ENCODE results near the gene IFNAR1. TPM values are rescaled to one million over a fixed set of nuclear protein-coding genes. Genes with fewer than 3 reads are reported as not detected.

Gene IFNAR1
- total RNA-seq, 3 donors from 2014 or later (not counting 1 experiment from before 2014, with no cell fraction given) = 15.0 to 21.3 (median 19.3) TPM

DNA sequence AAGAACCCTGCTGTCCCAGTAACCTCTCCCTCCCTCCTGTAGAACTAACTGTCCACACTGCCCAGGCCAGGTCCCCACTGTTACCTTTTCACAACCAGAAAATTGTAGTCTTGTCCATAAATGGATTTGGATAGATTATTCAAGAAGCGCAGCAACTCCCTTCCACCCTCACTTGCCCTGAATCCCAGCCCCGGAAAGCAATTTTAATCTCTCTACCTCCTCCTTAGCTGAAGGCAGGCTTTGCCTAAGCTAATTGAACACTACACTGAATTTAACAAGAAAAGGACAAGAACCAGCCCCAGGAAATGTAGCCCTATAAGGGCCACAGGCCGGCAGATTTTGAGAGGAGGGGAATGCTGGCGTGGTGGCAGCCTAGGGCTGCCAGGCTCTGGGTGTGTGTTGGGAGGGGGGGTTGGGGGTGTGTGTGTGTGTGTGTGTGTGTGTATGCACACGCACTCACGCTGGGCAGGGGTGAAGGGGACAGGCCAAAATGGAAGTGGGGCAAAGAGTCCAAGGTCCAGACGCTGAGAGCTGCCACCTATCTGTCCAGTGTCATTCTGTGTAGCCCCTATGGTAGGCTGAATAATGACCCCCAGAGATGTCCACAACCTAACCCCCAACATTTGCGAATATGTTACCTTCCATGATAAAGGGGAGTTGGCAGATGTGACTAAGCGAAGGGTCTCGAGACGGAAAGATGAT, 67.7 kb downstream of the IFNAR1 start:
- Mint-ChIP-seq H3K36me3 (no peaks in the 10 kb centered on the region), H3K4me3 (no peak overlapping the region), H3K27ac (no peak overlapping the region), H3K4me1 (no peaks in the 10 kb centered on the region), H3K27me3 (ENCODE audit: low read depth in 2 of 2) (peaks cover 54 to 68% of the 10 kb centered on the region in 2 donors), H3K9me3 (no peaks in the 10 kb centered on the region)
- intact Hi-C loops (cut with micrococcal nuclease) = no loop called here
- no peak for DNase-seq
- no peak overlapping the region for H3K4me3 ChIP-seq (ENCODE audit: low read length)
- H3K27me3 ChIP-seq (ENCODE audit: control insufficient read depth, insufficient read depth, low read length) = peaks cover 66% of the 10 kb centered on the region
- ATAC-seq = no peak
- H3K9me3 ChIP-seq (ENCODE audit: control insufficient read depth, insufficient read depth, low read length) = no peaks in the 10 kb centered on the region
- WGBS (ENCODE audit: insufficient coverage) = 86% methylated on average over 11 of the region's 11 CpGs
- no peak overlapping the region for H3K27ac ChIP-seq (ENCODE audit: low read length)
- TF ChIP-seq, protein P1, sequence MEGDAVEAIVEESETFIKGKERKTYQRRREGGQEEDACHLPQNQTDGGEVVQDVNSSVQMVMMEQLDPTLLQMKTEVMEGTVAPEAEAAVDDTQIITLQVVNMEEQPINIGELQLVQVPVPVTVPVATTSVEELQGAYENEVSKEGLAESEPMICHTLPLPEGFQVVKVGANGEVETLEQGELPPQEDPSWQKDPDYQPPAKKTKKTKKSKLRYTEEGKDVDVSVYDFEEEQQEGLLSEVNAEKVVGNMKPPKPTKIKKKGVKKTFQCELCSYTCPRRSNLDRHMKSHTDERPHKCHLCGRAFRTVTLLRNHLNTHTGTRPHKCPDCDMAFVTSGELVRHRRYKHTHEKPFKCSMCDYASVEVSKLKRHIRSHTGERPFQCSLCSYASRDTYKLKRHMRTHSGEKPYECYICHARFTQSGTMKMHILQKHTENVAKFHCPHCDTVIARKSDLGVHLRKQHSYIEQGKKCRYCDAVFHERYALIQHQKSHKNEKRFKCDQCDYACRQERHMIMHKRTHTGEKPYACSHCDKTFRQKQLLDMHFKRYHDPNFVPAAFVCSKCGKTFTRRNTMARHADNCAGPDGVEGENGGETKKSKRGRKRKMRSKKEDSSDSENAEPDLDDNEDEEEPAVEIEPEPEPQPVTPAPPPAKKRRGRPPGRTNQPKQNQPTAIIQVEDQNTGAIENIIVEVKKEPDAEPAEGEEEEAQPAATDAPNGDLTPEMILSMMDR (IDR thresholded peaks at IDR 0.05) = no peak
- H3K36me3 ChIP-seq (ENCODE audit: control insufficient read depth, insufficient read depth, low read length) = no peaks in the 10 kb centered on the region
- peaks cover 14% of the 10 kb centered on the region for H3K4me1 ChIP-seq (ENCODE audit: control insufficient read depth, insufficient read depth, low read length)

DNA sequence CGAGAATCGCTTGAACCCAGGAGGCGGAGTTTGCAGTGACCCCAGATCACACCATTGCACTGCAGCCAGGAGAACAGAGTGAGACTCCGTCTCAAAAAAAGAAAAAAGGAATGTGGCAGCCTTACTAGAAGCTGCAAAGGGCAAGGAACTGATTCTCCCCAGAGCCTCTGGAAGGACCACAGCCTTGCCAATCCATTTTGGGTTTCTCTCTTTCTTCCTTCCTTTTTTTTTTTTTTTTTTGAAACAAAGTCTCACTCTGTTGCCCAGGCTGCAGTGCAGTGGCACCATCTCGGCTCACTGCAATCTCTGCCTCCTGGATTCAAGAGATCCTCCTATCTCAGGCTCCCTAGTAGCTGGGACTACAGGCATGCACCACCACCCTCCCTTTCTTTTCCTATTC, 68.6 kb downstream of the IFNAR1 start:
- H3K27ac ChIP-seq (ENCODE audit: low read length) = no peak overlapping the region
- no peak overlapping the region for H3K4me3 Mint-ChIP-seq
- ATAC-seq = no peak
- WGBS (ENCODE audit: insufficient coverage) = 81% methylated on average over 5 of the region's 5 CpGs
- H3K27me3 ChIP-seq (ENCODE audit: control insufficient read depth, insufficient read depth, low read length) = peaks cover 64% of the 10 kb centered on the region
- intact Hi-C loops (cut with micrococcal nuclease) = no loop called here
- peaks cover 60 to 73% of the 10 kb centered on the region in 2 donors for H3K27me3 Mint-ChIP-seq (ENCODE audit: low read depth in 2 of 2)
- no peaks in the 10 kb centered on the region for H3K9me3 Mint-ChIP-seq
- H3K4me1 Mint-ChIP-seq = no peaks in the 10 kb centered on the region
- H3K4me1 ChIP-seq (ENCODE audit: control insufficient read depth, insufficient read depth, low read length) = peaks cover 14% of the 10 kb centered on the region
- no peaks in the 10 kb centered on the region for H3K9me3 ChIP-seq (ENCODE audit: control insufficient read depth, insufficient read depth, low read length)
- no peak overlapping the region for H3K27ac Mint-ChIP-seq
- no peak overlapping the region for H3K4me3 ChIP-seq (ENCODE audit: low read length)
- TF ChIP-seq, protein P1 (IDR thresholded peaks at IDR 0.05) = no peak
- H3K36me3 Mint-ChIP-seq = no peaks in the 10 kb centered on the region
- no peaks in the 10 kb centered on the region for H3K36me3 ChIP-seq (ENCODE audit: control insufficient read depth, insufficient read depth, low read length)
- no peak for DNase-seq

DNA sequence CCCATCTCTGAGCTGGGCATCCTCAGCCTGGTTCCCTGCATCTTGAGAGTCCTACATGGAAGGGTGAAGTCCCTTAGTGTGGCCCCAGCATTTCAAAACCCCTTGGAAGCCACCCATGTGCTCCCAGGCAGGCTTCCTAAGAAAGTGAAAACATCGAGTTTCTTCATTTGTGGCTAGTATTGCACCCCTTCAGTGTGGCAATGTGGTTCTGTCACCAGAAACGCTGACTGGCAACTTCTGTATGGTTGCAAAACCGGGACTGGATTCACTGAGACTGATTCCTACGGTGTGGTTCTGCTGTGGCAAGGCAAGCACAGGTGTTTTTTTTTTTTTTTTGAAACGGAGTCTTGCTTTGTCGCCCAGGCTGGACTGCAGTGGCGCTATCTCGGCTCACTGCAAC, 69.5 kb downstream of the IFNAR1 start:
- Histone ChIP-seq H3K27me3 (ENCODE audit: control insufficient read depth, insufficient read depth, low read length) (peaks cover 68% of the 10 kb centered on the region), H3K27ac (ENCODE audit: low read length) (peak overlapping the region; percentile 11)

More for the DNA sequence above, 69.5 kb downstream of the IFNAR1 start:
- Histone ChIP-seq H3K9me3 (ENCODE audit: control insufficient read depth, insufficient read depth, low read length) (no peaks in the 10 kb centered on the region), H3K36me3 (ENCODE audit: control insufficient read depth, insufficient read depth, low read length) (no peaks in the 10 kb centered on the region), H3K4me1 (ENCODE audit: control insufficient read depth, insufficient read depth, low read length) (peaks cover 14% of the 10 kb centered on the region), H3K4me3 (ENCODE audit: low read length) (no peak overlapping the region)
- Mint-ChIP-seq H3K9me3 (no peaks in the 10 kb centered on the region), H3K36me3 (no peaks in the 10 kb centered on the region), H3K27ac (no peak overlapping the region), H3K4me1 (no peaks in the 10 kb centered on the region), H3K27me3 (ENCODE audit: low read depth in 2 of 2) (peaks cover 64 to 77% of the 10 kb centered on the region in 2 donors), H3K4me3 (no peak overlapping the region)
- WGBS (ENCODE audit: insufficient coverage) = 11% methylated on average over 5 of the region's 8 CpGs
- DNase-seq (no peak), ATAC-seq (peak; percentile 47 to 77 (median 71))
- intact Hi-C loops (cut with micrococcal nuclease) = no loop called here
- TF ChIP-seq, protein P1 (IDR thresholded peaks at IDR 0.05) = no peak
